ENCODE measurements around the gene ZNF3. TPM values are rescaled to one million over a fixed set of nuclear protein-coding genes. Genes with fewer than 3 reads are reported as not detected.

The ZNF3 gene
- total and polyA plus RNA-seq, 11 donors = 11.2 to 21.2 (median 14.3) TPM

DNA sequence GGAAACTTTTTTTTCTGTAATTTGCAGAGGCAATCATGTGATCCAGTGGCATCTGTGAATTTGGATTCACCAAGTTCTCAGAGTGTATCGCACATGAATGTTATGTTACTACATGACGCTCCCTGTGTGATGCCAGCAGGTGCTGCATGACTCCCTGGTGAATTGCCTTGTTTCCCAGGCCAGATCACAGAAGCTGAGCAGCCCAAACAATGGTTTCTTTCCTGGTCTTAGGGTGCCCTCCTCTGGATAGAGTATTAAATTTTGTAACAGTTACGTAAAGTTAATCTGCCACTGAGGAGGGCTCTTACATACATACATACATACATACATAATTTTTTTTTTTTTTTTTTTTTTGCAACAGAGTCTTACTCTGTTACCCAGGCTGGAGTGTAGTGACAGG is 28.3 kb downstream of the ZNF3 start:
- H3K4me3 ChIP-seq = no peak overlapping the region
- H3K4me1 ChIP-seq = peaks cover 0 to 19% (median 7%) of the 10 kb centered on the region in 12 donors
- TF ChIP-seq, protein P1, sequence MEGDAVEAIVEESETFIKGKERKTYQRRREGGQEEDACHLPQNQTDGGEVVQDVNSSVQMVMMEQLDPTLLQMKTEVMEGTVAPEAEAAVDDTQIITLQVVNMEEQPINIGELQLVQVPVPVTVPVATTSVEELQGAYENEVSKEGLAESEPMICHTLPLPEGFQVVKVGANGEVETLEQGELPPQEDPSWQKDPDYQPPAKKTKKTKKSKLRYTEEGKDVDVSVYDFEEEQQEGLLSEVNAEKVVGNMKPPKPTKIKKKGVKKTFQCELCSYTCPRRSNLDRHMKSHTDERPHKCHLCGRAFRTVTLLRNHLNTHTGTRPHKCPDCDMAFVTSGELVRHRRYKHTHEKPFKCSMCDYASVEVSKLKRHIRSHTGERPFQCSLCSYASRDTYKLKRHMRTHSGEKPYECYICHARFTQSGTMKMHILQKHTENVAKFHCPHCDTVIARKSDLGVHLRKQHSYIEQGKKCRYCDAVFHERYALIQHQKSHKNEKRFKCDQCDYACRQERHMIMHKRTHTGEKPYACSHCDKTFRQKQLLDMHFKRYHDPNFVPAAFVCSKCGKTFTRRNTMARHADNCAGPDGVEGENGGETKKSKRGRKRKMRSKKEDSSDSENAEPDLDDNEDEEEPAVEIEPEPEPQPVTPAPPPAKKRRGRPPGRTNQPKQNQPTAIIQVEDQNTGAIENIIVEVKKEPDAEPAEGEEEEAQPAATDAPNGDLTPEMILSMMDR (IDR thresholded peaks at IDR 0.05) = peak in 6 of 12 donors; percentile 6 to 32 (median 24)
- TF ChIP-seq POLR2A (IDR thresholded peaks at IDR 0.05) = no peak
- intact Hi-C loops (cut with DNase I) = loop anchor here in 7 of 10 donors (5.0 to 10.0 kb wide), 5 partner anchors 56 to 138 kb away; partner anchors contain the start of genes TRIM4 (in 2 of the 7) and AZGP1 (in 1 of the 7)
- no peaks in the 10 kb centered on the region for H3K27me3 ChIP-seq
- 49 to 69% (median 59%) methylated on average over 3 of the region's 3 CpGs for WGBS, 4 donors
- peaks cover 0 to 34% (median 17%) of the 10 kb centered on the region in 9 donors for H3K36me3 ChIP-seq
- DNase-seq = peak in 1 of 5 donors; percentile 13
- H3K9me3 ChIP-seq = no peaks in the 10 kb centered on the region
- H3K27ac ChIP-seq = peak overlapping the region in 1 of 12 donors; percentile 4
- ATAC-seq = peak in 3 of 4 donors; percentile 18 to 30 (median 29)

DNA sequence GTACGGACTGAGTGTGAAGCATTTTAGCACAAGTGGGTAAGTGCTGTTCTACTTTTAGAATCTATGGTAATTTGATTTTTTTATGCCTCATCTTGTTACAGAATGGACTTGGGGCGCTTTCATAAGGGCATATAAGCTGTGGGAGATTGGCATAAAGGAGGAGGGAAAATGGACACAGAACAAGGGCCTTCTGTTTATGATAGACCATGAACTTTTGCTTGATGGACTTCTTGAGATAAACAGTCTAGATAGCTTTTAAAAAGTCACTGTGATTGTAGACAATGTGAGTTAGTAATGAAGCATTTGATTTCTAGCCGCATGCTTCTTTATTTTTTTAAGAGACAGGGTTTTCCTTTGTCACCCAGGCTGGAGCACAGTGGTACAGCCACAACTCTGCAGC is 29.9 kb downstream of the ZNF3 start:
- no peaks in the 10 kb centered on the region for H3K27me3 ChIP-seq
- peaks cover 0 to 18% (median under 1%) of the 10 kb centered on the region in 9 donors for H3K36me3 ChIP-seq
- peaks cover 0 to 19% (median 7%) of the 10 kb centered on the region in 12 donors for H3K4me1 ChIP-seq
- whole genome bisulfite sequencing, 4 donors = 85 to 88% (median 87%) methylated on average over 3 of the region's 3 CpGs
- intact Hi-C loops (cut with DNase I) = loop anchor here in 7 of 10 donors (2.0 to 10.0 kb wide), 6 partner anchors 29 to 137 kb away; partner anchors contain the start of genes TRIM4 (in 2 of the 7), AZGP1 (in 1 of the 7) and ZNF3 (in 1 of the 7)
- ATAC-seq (no peak), DNase-seq (no peak)
- H3K27ac ChIP-seq = no peak overlapping the region
- no peaks in the 10 kb centered on the region for H3K9me3 ChIP-seq
- TF ChIP-seq POLR2A (IDR thresholded peaks at IDR 0.05) = no peak
- TF ChIP-seq, protein P1 (IDR thresholded peaks at IDR 0.05) = no peak
- no peak overlapping the region for H3K4me3 ChIP-seq

DNA sequence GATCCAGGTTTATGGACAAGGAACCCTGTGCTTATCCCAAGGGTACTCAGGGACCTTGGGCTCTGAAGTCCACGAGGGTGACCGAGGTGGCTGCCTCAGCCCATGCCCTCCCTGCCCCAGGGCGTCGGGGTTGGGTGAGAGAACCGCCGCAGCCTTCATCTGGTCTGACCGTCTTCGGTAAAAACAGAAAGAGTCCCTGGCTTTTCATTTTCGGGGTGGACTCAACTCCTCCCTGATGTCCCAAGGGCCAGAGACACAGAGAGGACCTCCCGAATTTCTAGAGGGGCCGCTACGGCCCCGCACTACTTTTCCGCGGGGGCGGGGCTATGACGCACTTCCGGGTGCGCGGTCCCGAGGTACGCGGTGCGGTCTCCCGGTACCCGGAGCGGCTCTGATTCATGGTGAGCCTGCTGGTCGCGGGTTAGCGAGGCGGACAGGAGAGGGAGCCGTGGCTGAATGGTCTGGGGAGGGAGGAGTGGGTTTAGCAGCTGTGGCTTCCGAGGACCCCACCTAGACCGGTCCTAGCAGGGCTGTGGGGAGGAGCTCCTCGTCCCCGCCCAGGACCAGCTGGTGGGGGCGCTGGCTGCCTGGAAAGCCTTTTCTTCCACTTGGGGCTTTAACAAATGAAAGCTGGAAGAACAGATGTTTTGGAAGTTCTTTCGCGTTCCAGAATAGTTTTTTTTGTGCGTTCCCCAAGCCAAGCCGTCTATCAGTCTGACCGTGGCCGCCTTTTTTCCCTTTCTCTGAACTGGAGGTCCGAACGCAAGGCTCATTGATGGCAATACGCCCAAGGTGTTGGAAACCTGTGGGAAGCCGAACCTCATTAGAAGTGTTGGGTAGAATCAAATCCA is 31.9 kb downstream of the ZNF3 start, which contains the start of gene ZSCAN21:
Gene ZSCAN21, plus strand, starts transcription at position 334 of the 851 bp plus-strand sequence. CDS start 7,233 bp downstream, outside the sequence.
- H3K36me3 ChIP-seq = peaks cover 0 to 5% (median 0%) of the 10 kb centered on the region in 9 donors
- no peaks in the 10 kb centered on the region for H3K27me3 ChIP-seq
- TF ChIP-seq, protein P1 (IDR thresholded peaks at IDR 0.05) = peak in 5 of 12 donors; percentile 14 to 45 (median 16)
- peak; percentile 21 to 79 for TF ChIP-seq POLR2A (IDR thresholded peaks at IDR 0.05)
- WGBS, 4 donors = 0 to 1% (median 1%) methylated on average over 32 to 47 of the region's 47 CpGs
- intact Hi-C loops (cut with DNase I) = loop anchor here in 9 of 10 donors (1.0 to 10.0 kb wide), 11 partner anchors 31 to 135 kb away; partner anchors contain the start of genes AP4M1 (in 2 of the 9), MCM7 (in 2 of the 9), TRIM4 (in 2 of the 9) and ZNF3 (in 2 of the 9)
- H3K4me1 ChIP-seq = peaks cover 0 to 19% (median 7%) of the 10 kb centered on the region in 12 donors
- peak within 1 kb of the TSS; percentile 66 to 98 (median 94) for H3K27ac ChIP-seq
- peak within 1 kb of the TSS; percentile 53 to 92 (median 80) for H3K4me3 ChIP-seq
- no peaks in the 10 kb centered on the region for H3K9me3 ChIP-seq
- DNase-seq (peak; percentile 85 to 93 (median 89)), ATAC-seq (peak; percentile 94 to 99 (median 98))
